Activated naive CD4-positive, alpha-beta T cell (primary cell): ENCODE measurements around the gene SEMA6B.

Experiments used
- DNase-seq, 4 experiments: peaks; one replicate each; lab custom pipeline; 2025; lab: John Stamatoyannopoulos, UW

Gene SEMA6B

GRCh38 chr19:4587527-4587926, 28.0 kb upstream of the SEMA6B start:
- DNase-seq: no peak

GRCh38 chr19:4586691-4587090, 27.2 kb upstream of the SEMA6B start:
- no peak for DNase-seq

- no peak for DNase-seq
Observed at GRCh38 chr19:4586245-4586644, 26.8 kb upstream of the SEMA6B start.

- no peak for DNase-seq
Observed at GRCh38 chr19:4585556-4585955, 26.1 kb upstream of the SEMA6B start.

- DNase-seq: no peak
Observed at GRCh38 chr19:4584670-4585460, 25.4 kb upstream of the SEMA6B start.

- DNase-seq: no peak
Observed at GRCh38 chr19:4583961-4584669, 24.6 kb upstream of the SEMA6B start.

GRCh38 chr19:4582980-4583842, 23.7 kb upstream of the SEMA6B start:
- DNase-seq: no peak

- no peak for DNase-seq
Observed at GRCh38 chr19:4581666-4582553, 22.4 kb upstream of the SEMA6B start.

GRCh38 chr19:4580961-4581665, 21.6 kb upstream of the SEMA6B start:
- DNase-seq: no peak

GRCh38 chr19:4580021-4580901, 20.8 kb upstream of the SEMA6B start:
- DNase-seq: no peak

- no peak for DNase-seq
Observed at GRCh38 chr19:4579389-4579788, 19.9 kb upstream of the SEMA6B start.

GRCh38 chr19:4578552-4579248, 19.2 kb upstream of the SEMA6B start:
- no peak for DNase-seq

- no peak for DNase-seq
Observed at GRCh38 chr19:4577020-4577782, 17.7 kb upstream of the SEMA6B start.

GRCh38 chr19:4576016-4576933, 16.8 kb upstream of the SEMA6B start:
- peak; percentile 43 to 64 (median 52) for DNase-seq

- DNase-seq: no peak
Observed at GRCh38 chr19:4575267-4576015, 16.0 kb upstream of the SEMA6B start.

GRCh38 chr19:4573682-4574081, 14.2 kb upstream of the SEMA6B start:
- DNase-seq: no peak
